Measurements from ENCODE around the gene MEIS1.

Gene MEIS1

DNA sequence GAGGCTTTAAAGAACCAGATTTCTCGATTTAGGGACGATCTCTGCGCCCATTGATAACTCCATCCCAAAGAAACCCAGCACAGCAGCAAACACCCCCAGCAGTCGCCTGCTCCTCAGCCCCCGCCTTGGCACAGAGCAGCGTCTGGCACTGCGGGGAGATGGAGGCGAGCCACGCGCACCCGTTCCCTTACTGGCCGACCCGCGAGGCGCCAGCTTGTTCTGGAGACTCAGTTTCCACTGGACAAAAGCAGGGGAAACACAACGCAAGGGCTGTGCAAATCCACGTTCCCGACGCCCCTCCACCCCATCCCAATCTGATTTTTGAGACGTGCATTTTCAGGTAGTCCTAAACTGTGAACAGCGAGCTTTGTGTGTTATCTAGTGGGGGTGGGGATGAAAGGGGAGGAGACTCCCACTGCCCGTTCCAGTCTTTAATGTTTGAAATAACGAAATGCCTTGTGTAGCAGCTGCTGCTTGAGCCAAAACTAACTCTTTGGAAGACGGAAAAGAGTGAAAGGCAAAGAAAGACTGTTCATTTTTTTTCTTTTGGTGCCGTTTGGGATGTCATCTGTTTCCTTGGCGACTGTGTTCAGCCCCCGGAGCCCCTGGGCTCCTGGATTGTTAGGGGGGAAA is 143.2 kb downstream of the MEIS1 start:
- H3K27me3 Mint-ChIP-seq: peaks cover 47% of the 10 kb centered on the region
- no peaks in the 10 kb centered on the region for H3K36me3 Mint-ChIP-seq (ENCODE audit: insufficient read depth)
- H3K27ac Mint-ChIP-seq (ENCODE audit: low read depth): no peak overlapping the region
- DNase-seq (ENCODE audit: low spot score in 2 of 2) (no peak), ATAC-seq (replicated peaks; ENCODE audit: extremely low read depth, poor library complexity, severe bottlenecking) (no peak)
- H3K4me1 Mint-ChIP-seq: peaks cover 6% of the 10 kb centered on the region
- H3K4me3 Mint-ChIP-seq: no peak overlapping the region
- no peaks in the 10 kb centered on the region for H3K9me3 Mint-ChIP-seq

DNA sequence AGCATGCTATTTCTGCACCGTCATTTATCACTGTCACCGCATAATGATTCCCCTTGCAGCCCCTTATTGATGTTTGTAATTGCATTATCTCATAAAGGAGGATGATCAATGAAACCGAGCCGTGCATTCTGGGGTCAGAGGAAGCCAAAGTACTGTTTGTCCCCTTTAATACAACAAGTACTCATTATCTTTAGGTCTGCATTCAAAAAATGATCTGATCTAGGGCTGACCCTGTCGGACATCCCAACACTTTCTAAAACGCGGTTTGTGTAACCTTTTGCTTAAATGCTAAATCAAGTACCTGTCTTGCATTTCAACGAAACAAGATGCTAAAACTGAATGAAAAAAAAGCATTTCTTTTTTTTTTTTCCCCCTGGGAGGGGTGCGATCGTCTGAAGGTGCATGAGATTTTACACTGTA is 143.8 kb downstream of the MEIS1 start:
- DNase-seq (ENCODE audit: low spot score in 2 of 2) (no peak), ATAC-seq (replicated peaks; ENCODE audit: extremely low read depth, poor library complexity, severe bottlenecking) (no peak)
- Mint-ChIP-seq H3K4me1 (peaks cover 6% of the 10 kb centered on the region), H3K4me3 (no peak overlapping the region), H3K27ac (ENCODE audit: low read depth) (no peak overlapping the region), H3K9me3 (no peaks in the 10 kb centered on the region), H3K36me3 (ENCODE audit: insufficient read depth) (no peaks in the 10 kb centered on the region), H3K27me3 (peaks cover 47% of the 10 kb centered on the region)

DNA sequence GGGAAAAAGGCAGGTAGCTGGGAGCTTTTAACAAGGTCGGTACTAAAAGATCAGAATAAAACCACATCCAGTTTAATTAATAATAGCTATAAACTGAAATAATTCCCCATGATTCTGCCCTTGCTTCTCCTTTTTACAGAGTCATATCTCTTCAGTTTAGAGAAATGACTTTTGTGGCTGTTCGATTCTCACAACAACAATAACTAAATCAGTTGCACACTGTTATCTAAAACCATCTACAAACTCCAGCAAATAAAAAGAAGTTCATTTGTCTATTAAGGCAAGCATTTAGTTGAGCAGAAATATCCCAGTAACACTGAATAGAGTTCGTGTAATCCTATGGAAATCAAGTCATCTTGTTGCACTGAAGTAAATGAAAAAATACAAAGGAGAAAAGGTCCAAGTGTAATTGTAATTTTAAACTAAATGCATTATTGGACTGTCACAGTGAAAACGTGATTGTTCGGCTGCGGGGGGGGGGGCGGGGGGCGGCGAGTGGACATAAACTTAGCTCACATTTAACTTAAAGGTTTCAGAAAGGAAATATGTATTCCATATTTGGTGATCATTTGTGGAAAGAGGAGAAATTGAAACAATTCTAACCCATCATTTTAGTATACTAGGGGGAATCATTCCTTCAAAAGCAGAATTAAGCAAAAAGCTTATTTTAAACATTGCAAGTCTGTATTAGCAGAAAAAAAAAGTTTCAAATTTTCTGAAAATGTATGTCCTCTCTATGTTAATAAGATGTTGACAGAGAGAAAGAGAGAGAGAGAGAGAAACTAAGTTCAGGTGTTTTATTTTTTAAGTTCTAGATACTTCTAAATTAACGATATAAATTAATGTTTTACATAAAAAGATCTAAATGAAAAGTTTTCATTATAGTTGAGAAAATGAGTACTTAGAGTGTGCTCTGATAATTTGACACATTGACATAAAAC is 144.5 kb downstream of the MEIS1 start:
- DNase-seq (ENCODE audit: low spot score in 2 of 2): no peak
- no peak overlapping the region for H3K27ac Mint-ChIP-seq (ENCODE audit: low read depth)
- H3K27me3 Mint-ChIP-seq: peaks cover 47% of the 10 kb centered on the region
- no peaks in the 10 kb centered on the region for H3K9me3 Mint-ChIP-seq
- ATAC-seq (replicated peaks; ENCODE audit: extremely low read depth, poor library complexity, severe bottlenecking): no peak
- no peaks in the 10 kb centered on the region for H3K36me3 Mint-ChIP-seq (ENCODE audit: insufficient read depth)
- H3K4me3 Mint-ChIP-seq: no peak overlapping the region
- H3K4me1 Mint-ChIP-seq: peaks cover 6% of the 10 kb centered on the region

DNA sequence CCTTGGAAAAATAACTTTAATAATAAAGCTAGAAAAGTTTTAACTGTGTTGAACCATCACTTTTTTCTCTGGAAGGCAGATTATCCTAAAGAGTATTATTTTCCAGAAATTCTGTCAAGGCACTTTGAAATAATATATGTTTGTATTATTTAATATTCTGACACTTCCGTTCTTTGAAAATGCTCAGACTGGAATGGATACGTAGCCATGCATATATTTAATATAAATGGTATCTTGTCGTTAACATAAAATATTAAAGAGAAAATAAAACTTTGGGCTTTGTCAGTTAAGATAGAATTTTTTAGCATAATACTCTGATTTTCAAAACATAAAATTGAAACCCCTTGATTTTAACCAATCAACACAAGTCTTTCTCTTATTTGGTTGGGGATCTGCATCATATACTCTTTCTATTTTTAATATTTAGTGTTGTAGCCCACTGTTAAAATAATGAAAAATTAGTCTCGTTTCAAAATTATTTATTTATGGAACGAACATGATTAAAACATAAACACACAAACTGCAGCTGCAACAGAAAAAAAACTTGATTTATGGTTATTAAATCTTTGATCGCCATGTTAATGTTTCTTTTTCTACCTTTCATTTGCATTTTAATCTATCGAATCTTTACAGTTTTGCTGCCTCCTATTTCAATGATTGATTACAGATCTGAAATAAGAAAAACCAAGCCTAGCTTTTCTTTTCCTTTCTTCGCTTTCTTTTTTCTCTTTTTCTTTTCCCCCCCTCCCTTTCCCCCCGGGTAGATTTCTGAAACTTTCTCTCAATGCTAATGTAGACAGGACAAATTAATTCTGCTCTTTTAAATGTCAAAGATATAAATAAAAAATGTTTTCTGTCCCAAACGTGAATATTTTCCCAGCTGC is 145.5 kb downstream of the MEIS1 start:
- no peaks in the 10 kb centered on the region for H3K36me3 Mint-ChIP-seq (ENCODE audit: insufficient read depth)
- ATAC-seq (replicated peaks; ENCODE audit: extremely low read depth, poor library complexity, severe bottlenecking) (no peak), DNase-seq (ENCODE audit: low spot score in 2 of 2) (no peak)
- H3K4me3 Mint-ChIP-seq: no peak overlapping the region
- H3K9me3 Mint-ChIP-seq: no peaks in the 10 kb centered on the region
- peaks cover under 1% of the 10 kb centered on the region for H3K4me1 Mint-ChIP-seq
- H3K27ac Mint-ChIP-seq (ENCODE audit: low read depth): no peak overlapping the region
- H3K27me3 Mint-ChIP-seq: peaks cover 39% of the 10 kb centered on the region

DNA sequence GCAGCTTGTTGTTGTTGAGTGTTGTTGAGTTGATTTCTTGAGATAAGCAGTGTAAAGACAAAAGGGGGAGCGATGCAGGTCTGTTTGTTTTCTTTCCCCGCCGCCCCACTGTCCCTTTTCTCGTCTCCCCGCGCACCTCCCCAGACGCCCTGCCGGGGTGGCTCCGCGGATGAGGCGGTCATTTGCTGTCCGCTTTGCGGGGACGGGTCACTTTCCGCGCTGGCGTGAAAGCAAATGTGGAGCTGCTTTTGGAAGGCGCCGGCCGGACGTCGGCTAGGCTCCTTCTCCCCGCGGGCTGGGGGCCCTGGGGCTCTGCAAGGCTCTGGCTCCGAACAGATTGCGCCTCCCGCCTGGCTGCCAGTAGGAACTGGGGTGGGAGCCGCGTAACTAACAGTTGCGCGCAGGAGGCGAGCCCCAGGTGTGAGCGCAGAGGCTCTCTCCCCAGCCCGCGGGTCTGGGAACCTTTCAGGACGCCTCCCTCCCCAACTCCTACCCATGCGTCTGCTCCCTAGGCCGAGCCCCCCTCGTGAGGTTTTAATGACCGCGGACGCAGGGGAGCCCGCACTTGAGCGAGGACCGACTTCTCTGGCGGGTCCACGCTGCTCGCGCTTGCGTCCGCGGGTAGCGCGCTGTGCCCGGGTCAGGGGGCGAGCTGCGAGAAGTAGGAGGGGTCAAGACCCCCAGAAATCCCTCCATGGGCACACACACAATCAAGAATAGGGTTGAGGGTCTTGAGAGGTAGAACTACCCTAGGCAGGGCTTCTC is 146.6 kb downstream of the MEIS1 start:
- H3K36me3 Mint-ChIP-seq (ENCODE audit: insufficient read depth): no peaks in the 10 kb centered on the region
- no peak overlapping the region for H3K27ac Mint-ChIP-seq (ENCODE audit: low read depth)
- DNase-seq (ENCODE audit: low spot score in 2 of 2): no peak
- no peak overlapping the region for H3K4me3 Mint-ChIP-seq
- H3K27me3 Mint-ChIP-seq: peaks cover 33% of the 10 kb centered on the region
- no peaks in the 10 kb centered on the region for H3K4me1 Mint-ChIP-seq
- H3K9me3 Mint-ChIP-seq: no peaks in the 10 kb centered on the region
- no peak for ATAC-seq (replicated peaks; ENCODE audit: extremely low read depth, poor library complexity, severe bottlenecking)

DNA sequence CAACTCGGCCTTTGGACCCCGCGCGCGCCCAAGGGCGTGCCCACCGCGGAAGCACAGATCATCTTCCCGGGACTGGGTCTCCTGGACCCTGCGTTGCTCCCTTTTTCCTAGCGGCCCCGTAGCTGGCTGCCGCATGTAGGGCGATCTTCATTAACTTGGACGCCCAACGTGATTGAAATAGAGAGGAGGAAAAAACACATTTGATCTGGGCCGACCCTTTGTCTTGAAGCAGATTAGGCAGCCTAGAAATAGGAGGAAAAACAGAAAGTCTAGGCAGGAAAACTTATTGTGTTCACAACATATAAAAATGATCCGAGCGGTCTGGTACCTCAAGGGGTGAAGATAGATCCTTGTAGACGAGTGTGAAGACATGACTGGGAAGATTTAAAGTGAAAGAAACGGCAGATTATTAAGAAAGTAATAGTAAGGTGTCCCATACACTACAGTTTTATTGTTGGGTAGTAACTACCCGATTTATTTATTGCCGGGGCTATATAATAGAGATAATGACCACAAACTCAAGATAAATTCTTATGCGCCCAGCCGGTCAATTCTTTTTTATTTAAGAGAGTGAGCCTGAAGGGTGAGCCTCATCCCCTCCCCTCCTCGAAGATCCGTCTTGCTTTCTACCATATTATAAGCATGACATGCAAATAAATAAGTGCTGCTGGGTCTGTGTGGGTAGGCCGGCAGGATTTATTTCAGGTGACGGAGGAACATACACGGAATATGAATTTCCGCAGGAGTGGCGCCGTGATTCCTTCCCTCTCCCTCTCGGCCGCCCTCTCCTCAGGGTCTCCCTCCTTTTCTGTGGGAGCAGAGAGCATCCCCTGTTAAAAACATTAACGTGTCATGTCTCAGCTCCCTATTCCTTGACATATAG is 147.4 kb downstream of the MEIS1 start:
- Mint-ChIP-seq H3K4me1 (no peaks in the 10 kb centered on the region), H3K27ac (ENCODE audit: low read depth) (no peak overlapping the region), H3K4me3 (no peak overlapping the region), H3K9me3 (no peaks in the 10 kb centered on the region), H3K36me3 (ENCODE audit: insufficient read depth) (no peaks in the 10 kb centered on the region), H3K27me3 (peaks cover 25% of the 10 kb centered on the region)
- no peak for DNase-seq (ENCODE audit: low spot score in 2 of 2)
- ATAC-seq (replicated peaks; ENCODE audit: extremely low read depth, poor library complexity, severe bottlenecking): no peak

DNA sequence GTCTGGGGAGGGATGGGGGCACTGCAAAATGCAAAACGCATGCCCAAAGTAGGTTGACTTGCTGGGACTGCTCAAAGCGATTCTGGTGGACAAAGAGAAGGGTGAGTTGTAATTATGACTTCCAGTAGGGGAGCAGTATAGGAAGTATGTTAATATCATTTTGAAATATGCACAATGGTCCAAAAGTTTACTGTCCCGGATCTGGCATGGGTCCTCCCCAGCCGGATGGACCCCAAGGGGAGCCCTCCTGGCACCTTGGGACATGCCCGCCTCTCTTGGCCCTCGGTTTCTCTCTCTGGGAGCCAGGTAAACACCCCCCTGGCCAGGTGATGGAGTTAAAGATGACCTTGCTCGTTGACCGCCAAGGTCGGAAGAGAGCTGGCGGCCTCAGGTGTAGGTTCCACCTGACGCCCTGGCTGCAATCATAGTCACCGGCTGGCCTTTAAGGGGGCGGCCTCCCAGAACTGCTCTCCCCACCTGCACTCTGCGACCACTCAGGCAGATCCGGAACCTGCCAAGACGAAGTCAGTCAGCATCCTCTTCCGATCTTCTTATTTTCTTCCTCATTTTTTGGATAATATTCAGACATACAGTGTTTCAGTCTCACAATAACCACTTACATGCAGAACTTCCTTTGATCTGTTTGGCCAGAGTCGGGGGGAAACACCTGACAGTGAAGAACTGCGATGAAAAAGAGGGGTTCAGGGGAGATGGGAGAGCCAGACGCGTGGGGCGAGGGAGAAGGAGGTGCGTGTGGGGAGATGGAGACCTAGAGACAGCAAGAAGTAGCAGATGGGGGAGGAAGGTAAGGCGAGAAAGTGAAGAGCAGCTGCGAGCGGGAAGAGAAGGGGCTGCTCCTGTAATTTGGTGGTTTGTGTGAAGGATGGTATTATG is 148.3 kb downstream of the MEIS1 start:
- ATAC-seq (replicated peaks; ENCODE audit: extremely low read depth, poor library complexity, severe bottlenecking) (no peak), DNase-seq (ENCODE audit: low spot score in 2 of 2) (no peak)
- Mint-ChIP-seq H3K4me1 (no peaks in the 10 kb centered on the region), H3K27me3 (peaks cover 16% of the 10 kb centered on the region), H3K27ac (ENCODE audit: low read depth) (no peak overlapping the region), H3K4me3 (no peak overlapping the region), H3K9me3 (no peaks in the 10 kb centered on the region), H3K36me3 (ENCODE audit: insufficient read depth) (no peaks in the 10 kb centered on the region)

DNA sequence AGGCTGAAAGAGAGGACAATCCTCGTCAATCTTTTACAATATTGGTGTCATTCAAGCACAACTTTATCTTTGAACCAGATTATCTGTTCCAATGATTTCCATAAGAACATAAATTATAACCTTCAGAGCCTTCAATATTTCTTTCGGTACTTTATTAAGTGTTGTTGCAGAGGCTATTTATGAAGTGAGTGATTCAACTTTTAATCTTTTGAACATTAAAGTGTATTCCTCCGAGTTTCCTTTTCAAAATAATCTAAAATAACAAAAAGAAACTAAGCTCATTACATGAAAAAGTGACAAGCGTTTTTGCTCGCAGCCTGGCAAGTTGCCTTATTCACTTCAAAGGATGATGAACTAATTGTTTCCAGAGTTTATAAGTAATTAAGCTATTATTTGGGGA is 149.0 kb downstream of the MEIS1 start:
- no peak overlapping the region for H3K27ac Mint-ChIP-seq (ENCODE audit: low read depth)

DNA sequence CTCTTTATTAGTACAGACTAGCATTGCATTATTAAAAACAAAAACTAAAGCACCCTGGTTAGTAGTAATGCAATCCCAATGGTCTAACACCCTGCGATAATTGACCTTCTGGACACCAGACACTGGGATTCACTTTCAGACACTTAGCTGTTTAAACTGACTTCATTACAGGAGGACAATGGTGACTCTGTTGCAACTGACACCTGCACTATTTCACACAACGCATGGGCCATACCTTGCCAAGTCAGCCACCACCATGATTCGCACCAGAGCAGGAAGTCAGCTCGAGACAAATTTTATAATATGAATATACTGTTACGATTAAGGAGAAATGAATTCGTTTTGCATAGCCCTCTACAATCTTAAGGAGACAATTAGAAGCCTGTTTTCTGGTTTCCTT is 150.7 kb downstream of the MEIS1 start:
- Mint-ChIP-seq H3K27ac (ENCODE audit: low read depth) (no peak overlapping the region), H3K9me3 (no peaks in the 10 kb centered on the region), H3K4me3 (no peak overlapping the region), H3K36me3 (ENCODE audit: insufficient read depth) (no peaks in the 10 kb centered on the region), H3K4me1 (no peaks in the 10 kb centered on the region), H3K27me3 (no peaks in the 10 kb centered on the region)
- no peak for DNase-seq (ENCODE audit: low spot score in 2 of 2)
- ATAC-seq (replicated peaks; ENCODE audit: extremely low read depth, poor library complexity, severe bottlenecking): no peak

More for the DNA sequence above, 149.0 kb downstream of the MEIS1 start:
- no peaks in the 10 kb centered on the region for H3K9me3 Mint-ChIP-seq
- no peaks in the 10 kb centered on the region for H3K36me3 Mint-ChIP-seq (ENCODE audit: insufficient read depth)
- H3K27me3 Mint-ChIP-seq: peaks cover 10% of the 10 kb centered on the region
- ATAC-seq (replicated peaks; ENCODE audit: extremely low read depth, poor library complexity, severe bottlenecking) (no peak), DNase-seq (ENCODE audit: low spot score in 2 of 2) (no peak)
- H3K4me3 Mint-ChIP-seq: no peak overlapping the region
- no peaks in the 10 kb centered on the region for H3K4me1 Mint-ChIP-seq

DNA sequence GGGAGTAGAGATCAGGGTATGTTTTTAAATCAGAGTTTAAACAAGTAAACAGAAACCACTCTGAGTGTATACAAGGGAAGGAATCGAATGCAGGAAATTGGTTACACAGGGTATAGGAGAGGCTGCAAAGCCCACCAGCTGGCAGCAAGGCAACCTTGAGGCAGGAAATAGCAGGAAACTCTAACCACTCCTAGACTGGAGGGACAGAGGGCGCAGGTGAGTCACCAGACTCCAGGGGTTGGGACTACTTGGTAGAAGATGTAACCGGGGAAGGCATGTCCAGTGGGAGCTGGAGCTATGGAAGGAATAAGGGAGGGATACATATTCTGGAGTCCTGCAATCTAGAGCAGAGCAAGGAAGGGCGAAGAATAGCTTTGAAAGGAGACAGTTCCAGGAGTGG is 152.3 kb downstream of the MEIS1 start:
- Mint-ChIP-seq H3K27ac (ENCODE audit: low read depth) (no peak overlapping the region), H3K27me3 (no peaks in the 10 kb centered on the region), H3K4me3 (no peak overlapping the region), H3K4me1 (no peaks in the 10 kb centered on the region), H3K36me3 (ENCODE audit: insufficient read depth) (no peaks in the 10 kb centered on the region), H3K9me3 (no peaks in the 10 kb centered on the region)
- ATAC-seq (replicated peaks; ENCODE audit: extremely low read depth, poor library complexity, severe bottlenecking) (no peak), DNase-seq (ENCODE audit: low spot score in 2 of 2) (no peak)

DNA sequence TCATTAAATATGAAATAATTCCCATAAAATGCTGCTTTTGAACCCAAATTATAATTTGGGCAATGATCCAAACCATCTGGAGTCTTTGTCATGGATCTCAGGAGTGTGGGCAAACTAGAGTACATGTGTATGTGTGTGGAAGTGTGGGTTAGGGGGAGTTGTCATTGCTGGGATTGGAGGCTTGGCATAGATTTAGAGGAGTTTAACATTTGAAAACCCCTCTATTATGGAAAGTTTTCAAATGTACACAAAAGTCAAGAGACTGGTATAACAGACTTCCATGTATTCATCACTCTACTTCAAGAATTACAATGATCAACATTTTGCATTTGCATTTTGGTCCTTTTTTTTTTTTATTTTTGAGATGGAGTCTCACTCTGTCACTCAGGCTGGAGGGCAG is 159.1 kb downstream of the MEIS1 start:
- ATAC-seq (replicated peaks; ENCODE audit: extremely low read depth, poor library complexity, severe bottlenecking): no peak
- H3K9me3 Mint-ChIP-seq: no peaks in the 10 kb centered on the region
- DNase-seq (ENCODE audit: low spot score in 2 of 2): no peak
- no peak overlapping the region for H3K27ac Mint-ChIP-seq (ENCODE audit: low read depth)
- no peaks in the 10 kb centered on the region for H3K27me3 Mint-ChIP-seq
- H3K4me1 Mint-ChIP-seq: no peaks in the 10 kb centered on the region
- no peaks in the 10 kb centered on the region for H3K36me3 Mint-ChIP-seq (ENCODE audit: insufficient read depth)
- no peak overlapping the region for H3K4me3 Mint-ChIP-seq
